Effector memory CD8-positive, alpha-beta T cell (primary cell): ENCODE measurements around the gene ADISSP.

Experiments
- ATAC-seq: fragments of 150-1000 bp; cut with Tn5 transposase; replicated peaks from 2 replicates; pipeline ENCODE4 v1.10.0; 2021; ENCODE audit warnings: mild to moderate bottlenecking, moderate library complexity
- DNase-seq, 3 experiments: peaks; one replicate each; pipeline ENCODE4 v3.0.0; 2021
- H3K27ac Mint-ChIP-seq, 2 donors: one replicate each; pipeline ENCODE4 v1.8.0; 2022; ENCODE audit warnings: mild to moderate bottlenecking in 2 of 2, mixed read lengths in 2 of 2, moderate library complexity in 2 of 2
- H3K27me3 Mint-ChIP-seq, 2 donors: one replicate each; pipeline ENCODE4 v1.8.0; 2022; ENCODE audit warnings: mixed read lengths in 2 of 2
- H3K36me3 Mint-ChIP-seq: one replicate; pipeline ENCODE4 v1.8.0; 2022; ENCODE audit warnings: mild to moderate bottlenecking, moderate library complexity, mixed read lengths; ENCODE audit not compliant: insufficient read depth
- H3K4me1 Mint-ChIP-seq, 2 donors: one replicate each; pipeline ENCODE4 v1.8.0; 2022; ENCODE audit warnings: low read depth in 2 of 2, mixed read lengths in 2 of 2
- H3K4me3 Mint-ChIP-seq, 2 donors: one replicate each; pipeline ENCODE4 v1.8.0; 2022; ENCODE audit warnings: mild to moderate bottlenecking in 2 of 2, mixed read lengths in 2 of 2, moderate library complexity in 2 of 2
- H3K9me3 Mint-ChIP-seq, 2 donors: one replicate each; pipeline ENCODE4 v1.8.0; 2022; ENCODE audit warnings: mixed read lengths in 2 of 2

ADISSP gene

DNA sequence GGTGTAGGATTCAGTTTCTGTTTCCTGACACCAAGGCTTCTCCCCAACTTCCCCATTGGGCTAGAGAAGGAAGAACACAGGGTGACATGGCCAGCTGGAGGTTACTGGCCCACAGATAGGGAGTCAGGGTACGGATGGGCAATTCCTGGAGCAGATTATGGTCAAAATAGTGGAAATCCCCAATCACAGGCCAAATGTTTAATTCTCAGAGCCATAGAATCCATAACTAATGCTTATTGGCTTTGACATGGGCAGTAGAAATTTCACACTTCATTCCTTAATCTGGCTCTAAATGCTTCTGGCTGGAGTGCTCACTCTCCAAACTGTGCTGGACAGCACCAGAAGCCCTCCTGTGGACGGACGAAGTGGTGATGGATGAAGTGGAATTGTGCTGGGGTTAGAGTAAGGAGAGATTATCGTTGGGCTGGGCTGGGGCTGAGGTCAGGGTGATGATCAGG is 56.0 kb downstream of the ADISSP start:
- DNase-seq = no peak
- Mint-ChIP-seq H3K27me3 (peaks cover 18 to 44% of the 10 kb centered on the region in 2 donors), H3K36me3 (no peaks in the 10 kb centered on the region), H3K4me1 (peaks cover 6 to 8% of the 10 kb centered on the region in 2 donors), H3K9me3 (no peaks in the 10 kb centered on the region), H3K4me3 (no peak overlapping the region), H3K27ac (no peak overlapping the region)
- ATAC-seq = no peak

DNA sequence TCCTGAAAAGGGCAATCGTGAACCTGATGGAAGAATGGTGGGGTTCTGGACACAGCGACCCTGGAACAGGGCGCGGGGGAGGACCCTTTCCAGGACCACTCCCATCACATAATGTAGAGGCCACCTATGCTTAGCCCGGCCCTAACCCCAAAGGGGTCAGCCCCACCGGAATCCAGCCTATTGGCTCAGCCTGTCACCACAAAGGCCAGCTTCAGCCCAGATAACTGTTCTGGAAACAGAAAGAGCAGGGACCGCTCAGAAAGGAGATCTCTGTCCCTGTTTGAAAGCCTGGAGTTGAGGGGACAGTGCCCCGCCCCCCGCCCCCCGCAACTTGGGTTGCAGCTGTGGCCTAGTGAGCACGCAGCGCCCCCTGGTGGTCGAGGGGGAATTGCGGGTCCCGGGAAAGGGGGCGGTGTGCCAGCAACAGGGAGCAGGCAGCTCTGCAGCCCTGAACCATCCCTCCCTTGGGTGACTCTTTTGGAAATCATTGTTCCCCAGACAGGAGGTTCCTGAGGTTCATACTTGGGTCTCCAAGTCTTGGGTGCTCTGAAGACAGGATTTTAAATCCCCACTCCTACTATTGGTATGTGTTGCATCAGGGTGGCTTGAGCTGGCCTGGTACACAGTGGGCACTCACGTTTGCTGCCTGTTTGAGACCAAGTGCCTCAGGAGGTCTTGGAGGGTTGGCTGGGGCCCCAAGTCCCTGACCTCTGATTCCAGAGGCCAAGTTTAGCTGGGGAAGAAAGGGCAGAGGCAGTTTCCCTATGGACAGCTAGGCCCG is 56.7 kb downstream of the ADISSP start:
- Mint-ChIP-seq H3K27me3 (peaks cover 17 to 44% of the 10 kb centered on the region in 2 donors), H3K9me3 (no peaks in the 10 kb centered on the region), H3K4me3 (no peak overlapping the region), H3K36me3 (no peaks in the 10 kb centered on the region), H3K27ac (no peak overlapping the region), H3K4me1 (peaks cover 6 to 8% of the 10 kb centered on the region in 2 donors)
- peak; percentile 77 to 80 (median 78) for DNase-seq
- ATAC-seq = peak; percentile 66

DNA sequence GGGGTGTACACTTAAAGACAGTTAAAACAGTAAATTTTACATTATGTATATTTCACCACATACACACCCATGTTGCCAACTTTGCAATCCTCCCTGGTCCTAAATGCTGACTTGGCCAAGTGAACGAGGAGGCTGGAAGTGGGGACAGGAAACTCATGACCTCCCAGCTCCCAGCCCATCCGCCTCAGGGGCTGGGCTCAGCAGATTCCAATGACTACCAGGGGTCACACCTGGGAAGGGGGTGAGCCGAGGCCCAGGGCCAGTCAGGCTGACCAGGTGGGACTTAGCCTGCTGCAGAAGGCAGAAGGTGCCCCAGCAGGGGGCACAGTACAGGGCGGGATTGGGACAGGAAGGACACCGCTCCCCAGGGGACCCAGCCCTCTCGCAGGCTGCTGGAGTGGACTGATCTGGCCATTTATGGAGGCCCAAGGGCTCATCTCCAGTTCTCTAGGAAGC is 57.5 kb downstream of the ADISSP start:
- H3K9me3 Mint-ChIP-seq = no peaks in the 10 kb centered on the region
- no peak overlapping the region for H3K27ac Mint-ChIP-seq
- H3K4me1 Mint-ChIP-seq = peaks cover 6 to 8% of the 10 kb centered on the region in 2 donors
- ATAC-seq (no peak), DNase-seq (no peak)
- H3K4me3 Mint-ChIP-seq = no peak overlapping the region
- peaks cover 17 to 49% of the 10 kb centered on the region in 2 donors for H3K27me3 Mint-ChIP-seq
- H3K36me3 Mint-ChIP-seq = no peaks in the 10 kb centered on the region

DNA sequence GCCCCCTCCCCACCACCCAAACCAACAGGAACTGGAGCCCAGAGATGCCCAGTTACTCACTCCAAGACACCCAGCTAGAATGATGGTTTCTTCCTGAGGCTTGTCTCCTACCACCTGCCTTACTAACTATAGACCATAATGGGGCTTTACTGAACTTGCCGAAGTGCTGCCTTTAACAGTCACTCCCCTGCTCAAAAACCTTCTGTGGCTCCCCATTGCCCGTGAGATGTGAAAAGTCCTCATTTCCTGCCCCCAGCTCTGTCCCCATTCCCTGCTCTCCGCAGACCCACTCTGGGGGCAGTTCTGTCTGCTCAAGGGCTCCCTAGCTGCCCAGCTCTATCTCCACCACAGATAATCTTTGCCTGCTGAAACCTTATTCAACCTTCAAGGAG is 60.0 kb downstream of the ADISSP start:
- H3K4me1 Mint-ChIP-seq = peaks cover 6 to 8% of the 10 kb centered on the region in 2 donors
- H3K9me3 Mint-ChIP-seq = no peaks in the 10 kb centered on the region
- H3K27ac Mint-ChIP-seq = no peak overlapping the region
- no peaks in the 10 kb centered on the region for H3K36me3 Mint-ChIP-seq
- DNase-seq (no peak), ATAC-seq (no peak)
- peaks cover 23 to 68% of the 10 kb centered on the region in 2 donors for H3K27me3 Mint-ChIP-seq
- H3K4me3 Mint-ChIP-seq = no peak overlapping the region

DNA sequence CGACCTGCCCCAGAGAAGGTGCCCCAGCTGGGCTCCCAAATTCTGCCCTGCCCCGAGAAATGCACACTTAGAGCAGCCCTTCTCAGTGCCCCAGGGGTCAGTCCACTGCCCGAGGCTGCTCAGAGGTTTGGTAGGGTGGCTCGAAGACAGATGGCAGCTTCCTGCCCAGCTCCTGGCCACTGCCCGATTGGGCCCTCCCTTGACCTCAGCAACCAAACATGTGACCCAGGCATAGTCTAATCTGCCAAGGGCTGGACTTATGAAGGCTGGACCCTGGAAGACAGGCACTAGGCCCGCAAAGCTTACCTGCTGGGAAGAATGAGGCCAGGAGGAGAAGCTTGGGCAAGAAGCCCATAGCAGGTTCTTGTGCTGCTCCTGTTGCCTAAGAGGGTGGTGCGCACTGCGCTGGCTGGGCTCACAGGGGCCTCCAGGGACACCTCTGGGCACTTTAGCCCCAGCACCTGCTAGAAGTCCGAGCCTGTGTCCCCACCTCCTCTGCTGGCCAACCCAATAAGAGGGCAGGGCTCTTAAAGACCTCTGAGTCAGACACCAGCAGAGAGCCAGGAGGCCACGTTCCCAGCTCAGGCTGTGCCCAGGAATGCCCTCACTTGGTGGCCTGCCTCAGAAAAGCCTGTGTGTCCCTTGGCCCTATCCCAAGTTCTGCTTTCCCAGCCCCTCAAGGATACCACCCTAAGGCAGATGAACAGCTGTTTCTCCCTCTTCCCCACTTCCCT is 60.6 kb downstream of the ADISSP start:
- peaks cover 6 to 8% of the 10 kb centered on the region in 2 donors for H3K4me1 Mint-ChIP-seq
- no peak overlapping the region for H3K4me3 Mint-ChIP-seq
- H3K36me3 Mint-ChIP-seq = no peaks in the 10 kb centered on the region
- peaks cover 20 to 68% of the 10 kb centered on the region in 2 donors for H3K27me3 Mint-ChIP-seq
- no peak for ATAC-seq
- H3K27ac Mint-ChIP-seq = no peak overlapping the region
- no peaks in the 10 kb centered on the region for H3K9me3 Mint-ChIP-seq
- no peak for DNase-seq

DNA sequence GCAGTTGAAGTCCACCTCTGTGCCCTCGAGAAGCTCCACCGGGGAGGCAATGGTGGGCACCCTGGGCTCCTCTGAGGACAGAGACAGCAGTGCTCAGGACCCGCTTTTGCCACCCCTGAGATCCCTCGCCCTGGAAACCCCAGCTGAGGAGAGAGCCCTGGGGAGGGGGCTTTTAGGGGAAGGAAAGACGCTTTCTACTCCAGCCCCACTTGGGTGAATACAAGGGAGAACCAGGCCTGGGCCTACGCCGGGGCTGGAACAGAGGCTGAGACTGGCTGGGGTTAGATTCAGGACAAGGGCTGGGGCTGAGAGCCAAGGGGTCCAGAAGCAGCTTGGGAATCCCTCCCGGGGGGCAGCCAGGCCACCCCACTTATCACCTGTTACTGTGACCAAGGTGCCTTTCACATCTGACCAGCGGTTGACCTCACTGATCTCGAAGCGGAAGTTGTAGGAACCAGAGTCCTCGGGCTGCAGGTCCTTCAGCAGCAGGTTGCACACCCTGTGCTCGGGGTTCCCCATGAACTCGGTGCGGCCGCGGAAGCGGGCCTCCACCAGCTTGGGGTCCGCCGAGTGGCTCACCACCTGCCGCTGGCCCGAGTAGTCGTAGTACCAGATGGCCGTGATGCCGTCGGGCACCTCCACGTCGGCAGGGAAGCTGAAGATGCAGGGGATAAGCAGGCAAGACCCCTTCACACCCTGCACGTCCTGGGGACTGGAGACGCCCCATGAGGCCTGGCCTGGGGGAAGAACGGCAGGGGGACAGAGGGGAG is 61.4 kb downstream of the ADISSP start:
- Mint-ChIP-seq H3K27ac (no peak overlapping the region), H3K4me3 (no peak overlapping the region), H3K27me3 (peaks cover 12 to 68% of the 10 kb centered on the region in 2 donors), H3K36me3 (no peaks in the 10 kb centered on the region), H3K4me1 (peaks cover 6 to 8% of the 10 kb centered on the region in 2 donors), H3K9me3 (no peaks in the 10 kb centered on the region)
- no peak for ATAC-seq
- DNase-seq = no peak

DNA sequence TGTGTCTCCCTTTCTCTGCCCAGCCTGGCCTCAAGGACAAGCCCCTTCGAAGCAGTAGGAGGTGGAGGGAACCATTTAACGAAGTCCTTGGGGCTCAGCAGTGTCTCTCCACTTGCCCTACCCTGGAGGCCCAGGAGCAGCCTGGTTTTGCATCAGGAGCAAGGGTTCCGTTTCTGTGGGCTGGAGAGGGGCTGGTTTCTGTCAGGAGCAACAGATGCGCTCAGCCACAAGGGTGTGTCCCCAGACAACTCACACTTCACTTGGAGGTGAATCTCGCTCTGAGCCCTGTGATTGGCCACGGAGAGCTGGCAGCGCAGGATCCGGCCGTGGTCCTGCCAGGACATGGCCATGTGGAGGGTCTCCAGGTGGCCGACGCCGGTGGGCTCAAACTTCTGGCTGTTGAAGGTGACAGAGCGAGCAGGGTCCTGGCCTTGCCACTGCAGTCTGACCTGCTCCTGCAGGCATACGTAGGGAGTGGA is 62.0 kb downstream of the ADISSP start:
- H3K4me1 Mint-ChIP-seq = peaks cover 6 to 8% of the 10 kb centered on the region in 2 donors
- ATAC-seq (no peak), DNase-seq (no peak)
- peaks cover 11 to 65% of the 10 kb centered on the region in 2 donors for H3K27me3 Mint-ChIP-seq
- no peaks in the 10 kb centered on the region for H3K9me3 Mint-ChIP-seq
- no peak overlapping the region for H3K27ac Mint-ChIP-seq
- H3K36me3 Mint-ChIP-seq = no peaks in the 10 kb centered on the region
- no peak overlapping the region for H3K4me3 Mint-ChIP-seq

DNA sequence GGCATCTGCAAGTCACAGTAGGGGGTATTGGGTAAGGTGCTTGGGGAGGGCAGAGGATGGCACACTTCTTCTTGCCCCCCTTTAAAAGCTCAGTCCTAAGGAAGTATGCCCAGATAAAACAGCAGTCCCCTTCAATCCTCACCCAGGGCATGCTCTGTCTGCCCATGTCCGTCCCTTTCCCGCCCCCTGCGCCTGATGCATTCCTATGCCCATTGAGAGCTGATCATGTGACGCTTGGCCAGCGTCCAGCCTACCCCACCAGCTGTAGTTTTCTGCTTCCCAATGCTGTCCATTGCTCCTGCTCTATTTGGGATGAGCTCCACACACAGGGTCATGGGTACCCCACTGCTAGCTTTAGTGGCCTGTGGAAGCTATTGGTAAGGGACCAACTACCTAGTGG is 63.5 kb downstream of the ADISSP start:
- H3K27me3 Mint-ChIP-seq = peaks cover 11 to 69% of the 10 kb centered on the region in 2 donors
- no peaks in the 10 kb centered on the region for H3K36me3 Mint-ChIP-seq
- H3K4me1 Mint-ChIP-seq = peaks cover 1 to 7% of the 10 kb centered on the region in 2 donors
- no peak overlapping the region for H3K27ac Mint-ChIP-seq
- no peak for DNase-seq
- no peak overlapping the region for H3K4me3 Mint-ChIP-seq
- ATAC-seq = no peak
- H3K9me3 Mint-ChIP-seq = no peaks in the 10 kb centered on the region
